OCI-LY3 (cell line): ENCODE data around the gene TOP3B.

Source experiments
- CTCF ChIP-seq: fragments of 200-600, 300-600 bp; sonication (generic); IDR thresholded peaks from 2 replicates; pipeline ENCODE4 v1.5.1; 2014; ENCODE audit warnings: antibody characterized with exemption, low read length, low read depth
- EZH2phosphoT487 ChIP-seq: fragments of 200-600 bp; shearing (Covaris generic); IDR thresholded peaks from 2 replicates; pipeline ENCODE4 v1.6.1; 2018; ENCODE audit warnings: antibody characterized with exemption, mixed run types, low read depth

DNA sequence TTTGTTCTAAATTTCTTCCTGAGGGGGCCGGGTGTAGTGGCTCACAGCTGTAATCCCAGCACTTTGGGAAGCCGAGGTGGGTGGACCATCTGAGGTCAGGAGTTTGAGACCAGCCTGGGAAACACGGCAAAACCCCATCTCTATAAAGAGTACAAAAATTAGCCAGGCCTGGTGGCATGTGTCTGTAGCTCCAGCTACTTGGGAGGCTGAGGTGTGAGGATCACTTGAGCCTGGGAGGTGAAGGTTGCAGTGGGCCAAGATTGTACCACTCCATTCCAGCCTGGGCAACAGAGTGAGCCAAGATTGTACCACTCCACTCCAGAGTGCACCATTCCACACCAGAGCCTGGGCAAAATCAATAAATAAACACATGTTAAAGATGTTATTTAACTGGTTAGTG lies 20.6 kb upstream of the TOP3B start:
- no peak for TF ChIP-seq CTCF
- TF ChIP-seq EZH2phosphoT487, result no peak
